ENCODE measurements around the gene CST11.

Gene CST11

GRCh38 chr20:23414526-23415188 lies 38.0 kb downstream of the CST11 start:
- no peak for DNase-seq (ENCODE audit: extremely low read depth, low read depth)
- TF ChIP-seq CTCF (IDR thresholded peaks at IDR 0.05; ENCODE audit: low read depth, low read length, missing control alignments): no peak

GRCh38 chr20:23413862-23414422 lies 38.7 kb downstream of the CST11 start:
- TF ChIP-seq CTCF (IDR thresholded peaks at IDR 0.05; ENCODE audit: low read depth, low read length, missing control alignments): no peak
- no peak for DNase-seq (ENCODE audit: extremely low read depth, low read depth)
- no peak overlapping the region for H3K4me3 ChIP-seq (replicated peaks; ENCODE audit: low read depth, low read length)

More at GRCh38 chr20:23414526-23415188, 38.0 kb downstream of the CST11 start:
- H3K4me3 ChIP-seq (replicated peaks; ENCODE audit: low read depth, low read length): no peak overlapping the region

- TF ChIP-seq CTCF (IDR thresholded peaks at IDR 0.05; ENCODE audit: low read depth, low read length, missing control alignments): no peak
- DNase-seq (ENCODE audit: extremely low read depth, low read depth): no peak
- H3K4me3 ChIP-seq (replicated peaks; ENCODE audit: low read depth, low read length): no peak overlapping the region
Measured at GRCh38 chr20:23412026-23412425, 40.6 kb downstream of the CST11 start.

- no peak for TF ChIP-seq CTCF (IDR thresholded peaks at IDR 0.05; ENCODE audit: low read depth, low read length, missing control alignments)
- no peak for DNase-seq (ENCODE audit: extremely low read depth, low read depth)
- no peak overlapping the region for H3K4me3 ChIP-seq (replicated peaks; ENCODE audit: low read depth, low read length)
Measured at GRCh38 chr20:23410916-23411695, 41.6 kb downstream of the CST11 start.

GRCh38 chr20:23409800-23410199 lies 42.9 kb downstream of the CST11 start:
- no peak for DNase-seq (ENCODE audit: extremely low read depth, low read depth)
- TF ChIP-seq CTCF (IDR thresholded peaks at IDR 0.05; ENCODE audit: low read depth, low read length, missing control alignments): no peak
- no peak overlapping the region for H3K4me3 ChIP-seq (replicated peaks; ENCODE audit: low read depth, low read length)

- no peak for TF ChIP-seq CTCF (IDR thresholded peaks at IDR 0.05; ENCODE audit: low read depth, low read length, missing control alignments)
- DNase-seq (ENCODE audit: extremely low read depth, low read depth): no peak
Measured at GRCh38 chr20:23408957-23409356, 43.7 kb downstream of the CST11 start.

More at GRCh38 chr20:23408957-23409356, 43.7 kb downstream of the CST11 start:
- no peak overlapping the region for H3K4me3 ChIP-seq (replicated peaks; ENCODE audit: low read depth, low read length)
